K562 (cell line): ENCODE measurements around the gene CACNA1I.

Source experiments
- BRD4 ChIP-seq: fragments of 200-600 bp; sonication (generic); IDR thresholded peaks from 2 replicates; pipeline ENCODE4 v1.6.1; 2017; ENCODE audit warnings: inconsistent platforms
- EZH2 ChIP-seq: IDR thresholded peaks from 2 replicates; pipeline ENCODE4 v1.6.1; 2012; ENCODE audit warnings: low read depth, mild to moderate bottlenecking, inconsistent platforms, low read length, borderline replicate concordance
- FOS ChIP-seq: IDR thresholded peaks from 3 replicates; pipeline ENCODE4 v1.6.1; 2011; ENCODE audit not compliant: insufficient read length; ENCODE audit errors: extremely low read depth
- MEF2D ChIP-seq: conservative IDR thresholded peaks from 2 replicates; pipeline ENCODE4 v1.6.1; 2016; ENCODE audit warnings: low read depth, missing genetic modification characterization, missing compliant biosample characterization
- POLR2AphosphoS2 ChIP-seq: IDR thresholded peaks from 2 replicates; pipeline ENCODE4 v1.6.1; 2012; ENCODE audit warnings: low read length, improper control_type of control experiment
- SMARCA4 ChIP-seq: fragments of 450-650 bp; IDR thresholded peaks from 2 replicates; pipeline ENCODE4 v1.6.1; 2016
- USF2 ChIP-seq: sonication (generic); formaldehyde crosslinking; IDR thresholded peaks from 2 replicates; pipeline ENCODE4 v1.5.0; 2020; ENCODE audit warnings: missing genetic modification reagents
- ZBTB33 ChIP-seq: sonication (generic); formaldehyde crosslinking; IDR thresholded peaks from 2 replicates; pipeline ENCODE4 v1.8.1; 2023; ENCODE audit warnings: mild to moderate bottlenecking, missing genetic modification reagents

- TF ChIP-seq ZBTB33 (no peak), FOS (no peak), BRD4 (no peak), MEF2D (tag) (no peak), SMARCA4 (no peak), EZH2 (no peak), POLR2AphosphoS2 (no peak), USF2 (CRISPR knock-in tag) (no peak)
These were observed 58.1 kb downstream of the CACNA1I start for GRCh38 chr22:39628563-39629080.
